OCI-LY1 (cell line): ENCODE data around the gene LRFN4.
"Not testable (repeated sequence)": the region's sequence is repeated elsewhere in the genome, so short reads cannot be mapped to it uniquely, and the experiment has no call there.

Experiments used
- H2AFZ ChIP-seq: fragments of 200-600 bp; sonication (generic), shearing (Covaris generic); 2 replicates; pipeline ENCODE4 v1.6.0; 2014; ENCODE audit warnings: antibody characterized with exemption, mild to moderate bottlenecking, low read length
- H3F3A ChIP-seq: fragments of 200-600 bp; sonication (generic), shearing (Covaris generic); 2 replicates; pipeline ENCODE4 v1.6.0; 2014; ENCODE audit warnings: mild to moderate bottlenecking, antibody characterized with exemption, low read length, moderate library complexity; ENCODE audit not compliant: insufficient read depth
- H3K27ac ChIP-seq: fragments of 200-600 bp; sonication (generic); 2 replicates; pipeline ENCODE4 v1.5.1; 2014; ENCODE audit warnings: low read length, mixed run types, mild to moderate bottlenecking, low read depth; ENCODE audit not compliant: poor library complexity, severe bottlenecking
- H3K27me3 ChIP-seq: fragments of 200-600 bp; sonication (generic); 2 replicates; pipeline ENCODE4 v1.6.0; 2014; ENCODE audit warnings: antibody characterized with exemption, mild to moderate bottlenecking, low read length, moderate library complexity; ENCODE audit not compliant: insufficient read depth
- H3K36me3 ChIP-seq: fragments of 200-600 bp; sonication (generic); 2 replicates; pipeline ENCODE4 v1.6.1; 2014; ENCODE audit warnings: mild to moderate bottlenecking, antibody characterized with exemption, low read length, moderate library complexity, mixed read lengths; ENCODE audit not compliant: insufficient read depth
- H3K4me1 ChIP-seq: fragments of 200-600 bp; sonication (generic); 2 replicates; pipeline ENCODE4 v1.5.1; 2014; ENCODE audit warnings: mild to moderate bottlenecking, low read length, moderate library complexity; ENCODE audit not compliant: insufficient read depth, severe bottlenecking
- H3K4me2 ChIP-seq: fragments of 200-600 bp; sonication (generic), shearing (Covaris generic); 2 replicates; pipeline ENCODE4 v1.6.1; 2014; ENCODE audit warnings: low read length
- H3K4me3 ChIP-seq: fragments of 200-600 bp; sonication (generic); 2 replicates; pipeline ENCODE4 v1.5.1; 2014; ENCODE audit warnings: low read length, low read depth, mild to moderate bottlenecking, mixed read lengths; ENCODE audit not compliant: poor library complexity, severe bottlenecking
- H3K79me2 ChIP-seq: fragments of 200-600 bp; shearing (Covaris generic); 2 replicates; pipeline ENCODE4 v1.6.1; 2016; ENCODE audit warnings: mixed run types, low read length, mixed read lengths; ENCODE audit not compliant: insufficient read depth
- H3K9ac ChIP-seq: fragments of 200-600 bp; sonication (generic), shearing (Covaris generic); 2 replicates; pipeline ENCODE4 v1.6.1; 2014; ENCODE audit warnings: mild to moderate bottlenecking, low read length, mixed read lengths
- H3K9me2 ChIP-seq: fragments of 200-600 bp; sonication (generic), shearing (Covaris generic); 2 replicates; pipeline ENCODE4 v1.6.1; 2014; ENCODE audit warnings: low read depth, mild to moderate bottlenecking, low read length, mixed read lengths
- H3K9me3 ChIP-seq: fragments of 200-600 bp; shearing (Covaris generic); 2 replicates; pipeline ENCODE4 v1.6.1; 2014; ENCODE audit warnings: low read length, mixed read lengths
- H4K20me1 ChIP-seq: fragments of 200-600 bp; sonication (generic), shearing (Covaris generic); 2 replicates; pipeline ENCODE4 v1.6.0; 2016; ENCODE audit warnings: mild to moderate bottlenecking, low read length; ENCODE audit not compliant: insufficient read depth
- CTCF ChIP-seq: fragments of 200-600 bp; sonication (generic), shearing (Covaris generic); IDR thresholded peaks from 2 replicates; pipeline ENCODE4 v1.5.1; 2017; ENCODE audit warnings: mild to moderate bottlenecking, antibody characterized with exemption, low read length, moderate library complexity, mixed read lengths
- EZH2 ChIP-seq: fragments of 200-600 bp; sonication (generic), shearing (Covaris generic); IDR thresholded peaks from 2 replicates; pipeline ENCODE4 v1.8.0; 2017; ENCODE audit warnings: borderline replicate concordance, mixed run types, mild to moderate bottlenecking, antibody characterized with exemption, low read length, moderate library complexity, mixed read lengths

LRFN4 gene

GRCh38 chr11:66820381-66820780 lies 36.5 kb upstream of the LRFN4 start:
- Histone ChIP-seq H3K4me1 (no peaks in the 10 kb centered on the region), H3K36me3 (peaks cover 18% of the 10 kb centered on the region; the same call in 1 of the 2 replicates), H3K4me3 (no peak overlapping the region), H4K20me1 (no peaks in the 10 kb centered on the region), H3K79me2 (no peaks in the 10 kb centered on the region), H2AFZ (no peak overlapping the region), H3K27ac (no peak overlapping the region), H3K9ac (no peak overlapping the region), H3K27me3 (no peaks in the 10 kb centered on the region), H3F3A (no peaks in the 10 kb centered on the region), H3K4me2 (no peak overlapping the region), H3K9me3 (no peaks in the 10 kb centered on the region), H3K9me2 (no peaks in the 10 kb centered on the region)
- TF ChIP-seq CTCF (no peak), EZH2 (no peak)

GRCh38 chr11:66820901-66821300 lies 36.0 kb upstream of the LRFN4 start:
- Histone ChIP-seq H3K79me2 (no peaks in the 10 kb centered on the region), H3K4me2 (no peak overlapping the region), H3K9me3 (no peaks in the 10 kb centered on the region), H3F3A (no peaks in the 10 kb centered on the region), H3K4me3 (no peak overlapping the region), H3K27ac (no peak overlapping the region), H2AFZ (no peak overlapping the region), H3K9me2 (no peaks in the 10 kb centered on the region), H3K27me3 (no peaks in the 10 kb centered on the region), H3K9ac (no peak overlapping the region), H3K36me3 (peaks cover 18% of the 10 kb centered on the region; the same call in 1 of the 2 replicates), H4K20me1 (no peaks in the 10 kb centered on the region), H3K4me1 (no peaks in the 10 kb centered on the region)
- TF ChIP-seq EZH2 (no peak), CTCF (no peak)

- TF ChIP-seq CTCF = no peak
- no peak for TF ChIP-seq EZH2
- Histone ChIP-seq H4K20me1 (no peaks in the 10 kb centered on the region), H3K27ac (no peak overlapping the region), H3K79me2 (no peaks in the 10 kb centered on the region), H3K4me3 (no peak overlapping the region), H3F3A (no peaks in the 10 kb centered on the region), H3K9me2 (no peaks in the 10 kb centered on the region), H3K27me3 (no peaks in the 10 kb centered on the region), H2AFZ (no peak overlapping the region), H3K4me1 (no peaks in the 10 kb centered on the region), H3K36me3 (peaks cover 19% of the 10 kb centered on the region; the same call in 1 of the 2 replicates), H3K4me2 (no peak overlapping the region), H3K9me3 (no peaks in the 10 kb centered on the region), H3K9ac (no peak overlapping the region)
These were observed 33.2 kb upstream of the LRFN4 start for GRCh38 chr11:66823700-66824099.

- not testable (repeated sequence) for H3F3A ChIP-seq, H3K9ac ChIP-seq, H3K27ac ChIP-seq, H3K4me2 ChIP-seq, H3K9me3 ChIP-seq, H3K4me1 ChIP-seq, H2AFZ ChIP-seq, H3K27me3 ChIP-seq, H4K20me1 ChIP-seq, H3K4me3 ChIP-seq, H3K79me2 ChIP-seq, H3K9me2 ChIP-seq
- peaks cover 19% of the 10 kb centered on the region; the same call in 1 of the 2 replicates for H3K36me3 ChIP-seq
These were observed 32.3 kb upstream of the LRFN4 start for GRCh38 chr11:66824573-66824972.
